ENCODE data around the gene FOXF1.

The FOXF1 gene

DNA sequence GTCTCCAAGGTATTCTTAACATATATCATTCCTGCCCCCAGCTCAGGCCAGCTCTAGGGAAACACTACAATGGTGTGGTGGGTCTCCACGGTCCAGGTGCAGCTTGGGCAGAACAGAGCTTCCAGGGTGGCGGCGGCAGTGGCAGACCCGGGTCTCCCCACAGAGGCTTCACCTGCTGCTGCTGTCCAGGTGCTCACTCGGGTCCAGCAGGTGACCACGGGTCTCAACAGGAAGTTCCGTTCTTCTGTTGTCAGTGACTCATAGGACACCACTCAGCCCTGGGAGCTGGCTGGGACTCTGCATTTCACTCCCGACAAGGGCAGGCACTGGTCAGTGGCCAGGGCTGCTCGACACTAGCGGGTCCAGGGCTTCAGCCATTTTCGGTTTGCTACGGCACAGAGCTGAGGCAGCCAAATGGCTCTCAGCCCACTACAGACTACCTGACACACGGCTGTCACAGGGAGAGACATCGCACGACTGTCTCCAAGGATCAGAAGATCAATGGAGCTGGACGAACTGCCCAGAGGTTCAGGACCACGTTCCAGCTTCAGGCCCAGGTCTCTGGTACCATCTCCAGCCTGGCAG lies 28.0 kb downstream of the FOXF1 start:
- H3K36me3 ChIP-seq (ENCODE audit: control insufficient read depth, insufficient read depth, low read length): peaks cover 66% of the 10 kb centered on the region
- no peak overlapping the region for H3K27ac ChIP-seq (ENCODE audit: low read depth, low read length, severe bottlenecking)
- H3K9me3 ChIP-seq (ENCODE audit: control insufficient read depth, low read length): no peaks in the 10 kb centered on the region
- WGBS, 2 experiments (ENCODE audit: insufficient coverage in 2 of 2): 95 to 96% methylated on average over 14 to 17 of the region's 17 CpGs
- H3K4me1 ChIP-seq (ENCODE audit: control insufficient read depth, insufficient read depth, low read length, poor library complexity, severe bottlenecking): no peaks in the 10 kb centered on the region
- no peak overlapping the region for H3K4me3 ChIP-seq (ENCODE audit: extremely low read depth, insufficient read depth, low read length, poor library complexity, severe bottlenecking)

DNA sequence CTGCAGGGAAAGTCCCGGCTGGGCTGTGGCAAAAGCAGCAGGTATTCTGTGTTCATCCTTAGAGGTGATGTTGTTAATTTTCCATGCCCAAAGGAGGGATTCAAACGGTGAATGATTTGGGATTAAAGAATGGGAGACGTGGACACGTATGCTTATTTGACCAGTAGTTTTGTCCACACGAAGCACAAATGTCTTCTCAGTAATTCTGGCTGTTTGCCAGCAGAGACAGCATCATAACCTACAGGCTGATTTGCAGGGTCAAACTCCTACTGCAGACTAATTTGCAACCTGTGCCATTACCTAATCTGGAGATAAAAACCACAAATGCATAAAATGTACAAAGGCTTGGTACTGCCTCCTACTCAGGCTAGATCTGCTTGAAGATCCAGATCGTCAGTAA lies 30.6 kb downstream of the FOXF1 start:
- H3K27ac ChIP-seq (ENCODE audit: low read depth, low read length, severe bottlenecking): no peak overlapping the region
- no peaks in the 10 kb centered on the region for H3K9me3 ChIP-seq (ENCODE audit: control insufficient read depth, low read length)
- H3K36me3 ChIP-seq (ENCODE audit: control insufficient read depth, insufficient read depth, low read length): peaks cover 69% of the 10 kb centered on the region
- no peak overlapping the region for H3K4me3 ChIP-seq (ENCODE audit: extremely low read depth, insufficient read depth, low read length, poor library complexity, severe bottlenecking)
- WGBS, 2 experiments (ENCODE audit: insufficient coverage in 2 of 2): 88 to 93% methylated on average over 6 of the region's 6 CpGs
- no peaks in the 10 kb centered on the region for H3K4me1 ChIP-seq (ENCODE audit: control insufficient read depth, insufficient read depth, low read length, poor library complexity, severe bottlenecking)

DNA sequence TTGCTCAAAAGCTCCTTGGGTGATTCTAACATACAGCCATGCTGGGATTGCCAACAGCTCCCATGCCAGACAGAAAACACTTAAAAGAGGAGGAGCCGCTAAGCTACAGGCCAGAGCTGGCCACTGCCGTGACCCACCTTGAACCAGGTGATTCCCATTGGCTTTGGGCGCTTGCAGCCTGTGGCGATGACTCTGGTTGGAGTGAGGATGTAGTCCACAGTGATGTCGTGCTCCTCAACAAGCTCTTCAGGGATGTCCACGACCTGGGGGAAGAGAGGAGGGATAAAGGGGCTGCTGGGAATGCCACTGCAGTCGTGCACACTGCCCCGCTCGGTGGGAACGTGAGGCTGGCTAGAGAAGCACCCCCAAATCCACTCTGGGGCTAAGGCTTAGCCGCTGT lies 31.2 kb downstream of the FOXF1 start:
- H3K36me3 ChIP-seq (ENCODE audit: control insufficient read depth, insufficient read depth, low read length): peaks cover 73% of the 10 kb centered on the region
- H3K4me3 ChIP-seq (ENCODE audit: extremely low read depth, insufficient read depth, low read length, poor library complexity, severe bottlenecking): no peak overlapping the region
- H3K27ac ChIP-seq (ENCODE audit: low read depth, low read length, severe bottlenecking): no peak overlapping the region
- H3K9me3 ChIP-seq (ENCODE audit: control insufficient read depth, low read length): no peaks in the 10 kb centered on the region
- no peaks in the 10 kb centered on the region for H3K4me1 ChIP-seq (ENCODE audit: control insufficient read depth, insufficient read depth, low read length, poor library complexity, severe bottlenecking)
- WGBS, 2 experiments (ENCODE audit: insufficient coverage in 2 of 2): 93 to 99% methylated on average over 10 to 11 of the region's 11 CpGs

DNA sequence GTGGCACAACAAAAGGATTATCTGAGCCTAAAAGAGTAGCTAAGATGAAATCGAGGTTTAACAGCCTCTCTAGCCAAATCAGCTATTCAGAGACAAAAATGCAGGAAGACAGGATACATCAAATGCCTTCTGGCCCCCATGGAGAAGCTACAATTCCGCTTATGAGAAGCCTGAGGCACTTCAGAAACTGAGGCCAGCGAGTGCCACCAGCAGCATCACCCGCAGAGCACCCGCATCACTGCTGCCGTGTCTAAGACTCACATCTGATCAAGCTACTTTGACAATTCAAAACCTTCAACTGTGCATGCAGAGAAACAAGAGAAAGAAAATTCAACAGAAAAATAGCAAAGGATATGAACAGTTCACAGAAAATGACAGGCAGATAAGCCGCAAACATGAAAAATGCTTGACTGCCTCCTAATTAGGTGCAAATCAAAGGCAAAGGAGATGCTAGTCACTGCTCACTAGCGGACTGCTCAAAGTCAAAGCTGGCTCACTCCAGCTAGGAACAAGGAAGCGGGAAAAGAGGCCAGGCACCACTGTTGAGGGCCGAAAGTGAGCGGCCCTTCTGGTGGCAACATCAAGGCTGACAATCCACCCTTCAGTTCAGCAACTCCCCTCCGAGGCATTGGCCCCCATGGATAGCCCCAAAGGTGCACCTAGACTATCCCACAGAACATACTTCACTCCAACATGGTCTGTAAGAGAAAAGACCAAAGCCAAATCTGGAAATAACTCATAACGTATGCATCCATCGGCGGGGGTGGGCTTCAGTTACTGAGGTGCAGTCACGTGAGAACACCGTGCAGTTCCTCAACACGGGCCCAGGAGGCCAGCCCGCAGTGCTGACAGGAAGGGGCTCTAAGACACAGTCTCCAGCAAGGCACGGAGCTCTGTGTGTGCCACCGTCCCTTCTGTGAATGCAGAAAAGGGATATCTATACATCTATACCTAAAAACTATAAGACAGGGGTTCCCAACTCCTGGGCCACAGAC lies 32.7 kb downstream of the FOXF1 start:
- H3K4me1 ChIP-seq (ENCODE audit: control insufficient read depth, insufficient read depth, low read length, poor library complexity, severe bottlenecking): no peaks in the 10 kb centered on the region
- no peak overlapping the region for H3K27ac ChIP-seq (ENCODE audit: low read depth, low read length, severe bottlenecking)
- WGBS, 2 experiments (ENCODE audit: insufficient coverage in 2 of 2): 90 to 97% methylated on average over 15 to 18 of the region's 21 CpGs
- no peaks in the 10 kb centered on the region for H3K9me3 ChIP-seq (ENCODE audit: control insufficient read depth, low read length)
- peaks cover 76% of the 10 kb centered on the region for H3K36me3 ChIP-seq (ENCODE audit: control insufficient read depth, insufficient read depth, low read length)
- H3K4me3 ChIP-seq (ENCODE audit: extremely low read depth, insufficient read depth, low read length, poor library complexity, severe bottlenecking): no peak overlapping the region

DNA sequence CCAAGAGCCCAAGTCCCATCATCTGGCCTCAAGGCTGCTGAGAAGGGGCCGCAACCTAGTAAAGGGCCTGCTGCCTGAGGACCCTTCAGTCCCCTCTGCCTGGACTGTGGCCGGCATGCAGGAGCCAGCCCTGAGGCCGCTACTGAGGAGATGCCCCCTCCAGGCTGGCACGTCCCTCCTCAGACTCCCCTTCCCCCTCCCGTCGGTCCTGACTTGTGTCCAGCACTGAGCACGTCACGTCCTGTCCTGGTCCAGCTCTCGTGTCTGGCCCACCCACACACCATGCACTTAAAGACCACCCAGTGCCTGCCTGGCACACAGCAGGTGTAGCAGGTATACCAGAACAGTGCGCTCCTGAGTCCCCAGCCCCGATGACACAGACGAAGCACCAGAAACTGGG lies 35.2 kb downstream of the FOXF1 start:
- Histone ChIP-seq H3K9me3 (ENCODE audit: control insufficient read depth, low read length) (no peaks in the 10 kb centered on the region), H3K36me3 (ENCODE audit: control insufficient read depth, insufficient read depth, low read length) (peaks cover 73% of the 10 kb centered on the region), H3K27ac (ENCODE audit: low read depth, low read length, severe bottlenecking) (no peak overlapping the region), H3K4me3 (ENCODE audit: extremely low read depth, insufficient read depth, low read length, poor library complexity, severe bottlenecking) (no peak overlapping the region), H3K4me1 (ENCODE audit: control insufficient read depth, insufficient read depth, low read length, poor library complexity, severe bottlenecking) (no peaks in the 10 kb centered on the region)
- WGBS, 2 experiments (ENCODE audit: insufficient coverage in 2 of 2): 72 to 92% methylated on average over 5 to 10 of the region's 12 CpGs

DNA sequence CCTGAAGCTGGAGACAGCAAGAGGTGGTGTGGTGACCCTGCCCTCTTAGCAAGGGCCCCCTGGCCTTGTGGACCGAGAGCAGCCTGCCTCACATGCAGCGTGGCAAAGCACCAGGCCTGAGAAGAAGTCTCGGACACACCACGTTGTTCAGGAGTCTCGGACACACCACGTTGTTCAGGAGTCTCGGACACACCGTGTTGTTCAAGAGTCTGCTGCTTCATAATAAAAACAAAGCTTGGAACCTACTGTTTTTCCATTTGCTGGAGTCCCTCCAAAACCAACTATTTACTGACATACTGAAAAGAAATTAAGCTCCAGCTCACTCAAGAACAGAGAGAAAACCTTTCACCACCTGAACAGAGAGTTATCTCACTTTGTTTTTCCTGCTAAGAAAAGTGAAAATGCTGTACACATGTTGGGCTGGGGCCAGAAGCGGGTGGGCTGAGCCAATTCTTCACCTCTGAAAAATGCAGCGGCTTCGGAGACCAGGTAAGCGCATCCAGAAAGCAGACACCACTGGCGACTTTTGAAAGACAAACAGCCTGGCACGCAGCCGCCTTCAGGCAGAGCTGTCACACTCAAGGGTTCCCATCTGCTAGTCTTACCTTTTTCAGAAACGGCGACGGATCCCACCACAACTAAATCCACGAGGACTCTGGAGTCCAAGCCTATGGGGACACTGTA lies 35.8 kb downstream of the FOXF1 start:
- Histone ChIP-seq H3K9me3 (ENCODE audit: control insufficient read depth, low read length) (no peaks in the 10 kb centered on the region), H3K4me1 (ENCODE audit: control insufficient read depth, insufficient read depth, low read length, poor library complexity, severe bottlenecking) (no peaks in the 10 kb centered on the region), H3K36me3 (ENCODE audit: control insufficient read depth, insufficient read depth, low read length) (peaks cover 71% of the 10 kb centered on the region), H3K27ac (ENCODE audit: low read depth, low read length, severe bottlenecking) (no peak overlapping the region), H3K4me3 (ENCODE audit: extremely low read depth, insufficient read depth, low read length, poor library complexity, severe bottlenecking) (no peak overlapping the region)
- 92 to 98% methylated on average over 15 to 19 of the region's 19 CpGs for WGBS, 2 experiments (ENCODE audit: insufficient coverage in 2 of 2)

DNA sequence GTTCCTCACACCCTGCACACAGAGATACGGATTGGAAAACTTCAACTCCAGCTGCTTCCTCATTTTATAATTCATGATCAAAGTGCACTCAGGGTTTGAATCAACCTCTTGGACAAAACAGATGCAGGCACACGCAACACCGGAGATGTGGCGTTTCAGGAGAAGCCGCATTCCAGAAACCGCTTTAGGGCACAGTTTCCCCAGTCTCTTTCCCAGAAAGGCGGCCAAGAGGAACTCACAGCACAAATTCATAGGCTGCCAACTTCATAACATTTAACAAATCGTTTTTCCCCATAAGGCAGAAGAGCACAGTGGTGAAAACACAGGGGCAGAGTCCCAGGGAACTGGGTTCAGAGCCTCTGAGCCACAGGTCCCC lies 36.3 kb downstream of the FOXF1 start:
- WGBS, 2 experiments (ENCODE audit: insufficient coverage in 2 of 2): 94 to 96% methylated on average over 7 to 8 of the region's 8 CpGs
- H3K9me3 ChIP-seq (ENCODE audit: control insufficient read depth, low read length): no peaks in the 10 kb centered on the region

DNA sequence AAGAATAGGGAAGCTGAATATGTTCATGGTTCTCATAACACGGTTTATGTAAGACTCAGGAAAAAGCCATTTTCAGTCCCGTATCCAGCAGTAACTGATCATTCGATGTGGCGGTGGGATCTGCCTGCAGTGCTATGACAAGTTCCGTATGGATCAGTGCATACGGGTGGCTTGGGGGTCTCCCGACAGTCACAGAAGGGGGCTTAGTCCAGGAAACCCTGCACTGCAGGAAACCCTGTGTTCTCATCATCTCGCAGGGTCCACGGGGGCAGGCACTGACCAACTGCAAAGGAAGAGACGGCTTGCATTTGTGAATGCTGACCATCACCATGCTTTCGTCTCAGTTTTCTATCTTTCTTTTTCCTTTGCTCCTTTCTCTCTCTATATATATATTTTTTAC lies 37.0 kb downstream of the FOXF1 start:
- H3K36me3 ChIP-seq (ENCODE audit: control insufficient read depth, insufficient read depth, low read length): peaks cover 71% of the 10 kb centered on the region
- no peaks in the 10 kb centered on the region for H3K9me3 ChIP-seq (ENCODE audit: control insufficient read depth, low read length)
- no peak overlapping the region for H3K27ac ChIP-seq (ENCODE audit: low read depth, low read length, severe bottlenecking)
- 98% methylated on average over 9 to 10 of the region's 11 CpGs for WGBS, 2 experiments (ENCODE audit: insufficient coverage in 2 of 2)
- H3K4me3 ChIP-seq (ENCODE audit: extremely low read depth, insufficient read depth, low read length, poor library complexity, severe bottlenecking): no peak overlapping the region
- no peaks in the 10 kb centered on the region for H3K4me1 ChIP-seq (ENCODE audit: control insufficient read depth, insufficient read depth, low read length, poor library complexity, severe bottlenecking)

More for the DNA sequence above, 36.3 kb downstream of the FOXF1 start:
- Histone ChIP-seq H3K27ac (ENCODE audit: low read depth, low read length, severe bottlenecking) (no peak overlapping the region), H3K4me3 (ENCODE audit: extremely low read depth, insufficient read depth, low read length, poor library complexity, severe bottlenecking) (no peak overlapping the region), H3K36me3 (ENCODE audit: control insufficient read depth, insufficient read depth, low read length) (peaks cover 71% of the 10 kb centered on the region), H3K4me1 (ENCODE audit: control insufficient read depth, insufficient read depth, low read length, poor library complexity, severe bottlenecking) (no peaks in the 10 kb centered on the region)

DNA sequence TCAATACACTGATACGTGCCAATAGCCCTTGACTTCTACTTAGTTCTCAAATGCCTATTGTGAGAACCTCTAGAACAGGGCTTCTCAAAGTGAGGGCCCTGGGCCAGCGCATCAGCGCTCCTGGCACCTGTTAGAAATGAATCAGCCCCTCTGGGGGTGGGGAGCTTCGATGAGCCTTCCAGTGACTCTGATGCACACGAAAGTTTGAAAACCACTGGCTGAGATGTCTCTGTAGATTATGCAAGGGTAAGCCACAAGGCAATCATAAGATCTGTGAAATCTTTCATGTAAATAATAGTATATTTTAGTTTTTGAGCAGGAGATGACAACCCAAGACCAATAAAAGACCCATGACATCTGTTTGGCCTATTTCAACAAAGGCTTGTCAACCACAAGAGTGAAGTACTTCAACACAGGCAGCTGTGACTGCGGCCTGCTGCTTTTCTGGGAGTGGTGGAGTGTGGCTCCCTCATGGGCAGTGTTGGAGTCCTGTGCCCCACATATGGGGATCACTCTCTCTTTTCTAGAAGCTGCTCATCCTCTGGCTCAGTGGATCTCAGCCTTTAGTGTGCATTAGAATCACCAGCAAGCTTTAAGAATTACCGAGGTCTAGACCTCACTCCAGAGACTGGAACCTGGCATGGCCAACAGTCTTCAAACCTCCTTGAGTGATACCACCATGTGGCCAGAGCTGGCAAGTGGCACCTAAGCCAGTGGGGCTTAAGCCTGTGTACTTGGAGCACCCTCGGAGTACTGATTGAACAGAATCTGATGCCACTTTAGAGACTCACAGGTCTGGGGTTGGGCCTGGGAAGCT lies 39.0 kb downstream of the FOXF1 start:
- Histone ChIP-seq H3K36me3 (ENCODE audit: control insufficient read depth, insufficient read depth, low read length) (peaks cover 68% of the 10 kb centered on the region), H3K4me1 (ENCODE audit: control insufficient read depth, insufficient read depth, low read length, poor library complexity, severe bottlenecking) (no peaks in the 10 kb centered on the region), H3K27ac (ENCODE audit: low read depth, low read length, severe bottlenecking) (no peak overlapping the region), H3K4me3 (ENCODE audit: extremely low read depth, insufficient read depth, low read length, poor library complexity, severe bottlenecking) (no peak overlapping the region), H3K9me3 (ENCODE audit: control insufficient read depth, low read length) (no peaks in the 10 kb centered on the region)
- WGBS, 2 experiments (ENCODE audit: insufficient coverage in 2 of 2): 78 to 93% methylated on average over 4 to 7 of the region's 8 CpGs

DNA sequence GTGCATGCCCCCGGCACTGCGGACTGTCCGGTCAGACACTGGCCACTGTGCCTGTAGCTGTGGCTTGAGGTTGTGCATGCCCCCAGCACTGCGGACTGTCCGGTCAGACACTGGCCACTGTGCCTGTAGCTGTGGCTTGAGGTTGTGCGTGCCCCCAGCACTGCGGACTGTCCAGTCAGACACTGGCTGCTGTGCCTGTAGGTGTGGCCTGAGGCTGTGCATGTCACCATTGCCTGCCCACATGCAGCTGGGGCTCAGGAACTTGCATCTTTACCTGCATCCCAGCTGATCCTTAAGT lies 39.5 kb downstream of the FOXF1 start:
- 92 to 96% methylated on average over 7 of the region's 7 CpGs for WGBS, 2 experiments (ENCODE audit: insufficient coverage in 2 of 2)
- no peaks in the 10 kb centered on the region for H3K9me3 ChIP-seq (ENCODE audit: control insufficient read depth, low read length)

More for the DNA sequence above, 39.5 kb downstream of the FOXF1 start:
- H3K4me1 ChIP-seq (ENCODE audit: control insufficient read depth, insufficient read depth, low read length, poor library complexity, severe bottlenecking): no peaks in the 10 kb centered on the region
- peaks cover 68% of the 10 kb centered on the region for H3K36me3 ChIP-seq (ENCODE audit: control insufficient read depth, insufficient read depth, low read length)
- no peak overlapping the region for H3K27ac ChIP-seq (ENCODE audit: low read depth, low read length, severe bottlenecking)
- H3K4me3 ChIP-seq (ENCODE audit: extremely low read depth, insufficient read depth, low read length, poor library complexity, severe bottlenecking): no peak overlapping the region
